Measurements from ENCODE around the gene ZBTB16.

Gene ZBTB16

DNA sequence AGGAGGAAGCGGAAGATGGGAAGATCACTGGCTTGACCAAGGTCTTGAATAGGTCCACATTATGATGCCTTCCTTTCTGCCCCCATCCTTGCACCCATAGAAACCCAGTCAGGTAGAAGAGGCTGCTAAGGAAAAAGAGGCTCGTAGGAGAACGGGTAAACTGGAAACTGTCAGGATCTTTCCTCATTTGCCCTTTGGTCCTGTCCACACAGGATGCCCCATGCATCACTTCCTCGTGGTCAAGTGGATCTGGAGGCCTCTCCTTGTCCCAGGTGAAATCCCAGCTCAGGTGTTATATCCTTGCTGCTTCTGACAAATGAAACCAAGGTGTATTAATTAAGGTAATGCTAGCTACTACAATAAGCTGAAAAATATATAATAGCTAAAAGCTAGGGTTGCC, 8.0 kb upstream of the ZBTB16 start:
- Histone ChIP-seq H4K8ac (ENCODE audit: low read depth, low read length) (no peak overlapping the region), H2AK5ac (ENCODE audit: low read depth, low read length) (no peak overlapping the region), H2BK120ac (ENCODE audit: low read depth, low read length) (no peak overlapping the region), H2BK5ac (ENCODE audit: low read length) (no peak overlapping the region), H3K14ac (ENCODE audit: low read length) (no peak overlapping the region), H2BK15ac (ENCODE audit: low read length) (no peak overlapping the region), H3K36me3 (replicated peaks in 1 of 2; ENCODE audit: control insufficient read depth in 2 of 2, insufficient read depth in 2 of 2, low read length in 2 of 2) (no peaks in the 10 kb centered on the region), H3K79me1 (ENCODE audit: low read depth, low read length) (no peaks in the 10 kb centered on the region), H3K27ac (replicated peaks; ENCODE audit: low read length) (no peak overlapping the region), H3K27me3 (ENCODE audit: control insufficient read depth in 3 of 3, insufficient read depth in 3 of 3, low read depth in 1 of 3, low read length in 3 of 3) (no peaks in the 10 kb centered on the region), H2AFZ (ENCODE audit: low read length) (no peak overlapping the region), H3K4me3 (ENCODE audit: low read length in 2 of 2) (no peak overlapping the region), H4K91ac (ENCODE audit: low read depth, low read length, poor library complexity) (no peak overlapping the region), H3K18ac (ENCODE audit: low read length) (no peak overlapping the region), H3K9me3 (replicated peaks in 1 of 2; ENCODE audit: control insufficient read depth in 2 of 2, insufficient read depth in 1 of 2, low read depth in 1 of 2, low read length in 2 of 2) (no peaks in the 10 kb centered on the region), H2BK12ac (ENCODE audit: low read length) (no peak overlapping the region), H3K9ac (ENCODE audit: low read depth, low read length, poor library complexity) (no peak overlapping the region), H3K4me2 (ENCODE audit: insufficient read depth, low read length, poor library complexity, severe bottlenecking) (no peak overlapping the region), H3K23ac (ENCODE audit: low read depth, low read length, poor library complexity) (no peak overlapping the region), H3K4ac (ENCODE audit: low read length) (no peak overlapping the region), H3K4me1 (ENCODE audit: control insufficient read depth in 2 of 2, insufficient read depth in 1 of 2, low read depth in 1 of 2, low read length in 2 of 2) (peaks cover 14 to 18% of the 10 kb centered on the region in 2 donors)
- no peak for DNase-seq (ENCODE audit: low spot score)
- no CpG with 5 or more reads among the region's 4 CpGs for whole genome bisulfite sequencing, 2 donors (ENCODE audit: extremely low coverage in 2 of 2, insufficient read length in 2 of 2, insufficient replicate concordance in 1 of 2)

DNA sequence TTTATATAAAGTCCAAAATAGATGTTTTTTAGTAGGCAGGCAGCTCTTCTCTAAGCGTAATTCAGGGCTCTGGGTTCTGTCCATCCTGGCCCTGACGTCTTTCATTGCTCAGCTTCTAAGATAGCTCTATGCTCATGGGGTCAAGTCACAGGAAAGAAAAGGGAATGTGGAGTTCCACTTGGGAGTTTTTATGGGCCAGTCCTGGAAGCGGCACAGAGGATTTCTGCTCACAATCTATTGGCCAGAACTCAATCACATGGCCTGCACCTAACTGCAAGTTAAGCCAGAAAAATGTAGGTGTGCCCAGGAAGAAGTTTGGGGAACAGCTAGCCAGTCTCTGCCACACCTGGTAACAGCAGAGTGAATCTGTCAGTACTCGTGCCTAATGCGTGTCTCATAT, 7.4 kb upstream of the ZBTB16 start:
- no peak for DNase-seq (ENCODE audit: low spot score)
- H3K4me1 ChIP-seq (ENCODE audit: control insufficient read depth in 2 of 2, insufficient read depth in 1 of 2, low read depth in 1 of 2, low read length in 2 of 2), result peaks cover 14 to 23% of the 10 kb centered on the region in 2 donors
- no peak overlapping the region for H4K8ac ChIP-seq (ENCODE audit: low read depth, low read length)
- H3K36me3 ChIP-seq (replicated peaks in 1 of 2; ENCODE audit: control insufficient read depth in 2 of 2, insufficient read depth in 2 of 2, low read length in 2 of 2), result no peaks in the 10 kb centered on the region
- H3K27ac ChIP-seq (replicated peaks; ENCODE audit: low read length), result no peak overlapping the region
- no peak overlapping the region for H3K4me2 ChIP-seq (ENCODE audit: insufficient read depth, low read length, poor library complexity, severe bottlenecking)
- H3K9me3 ChIP-seq (replicated peaks in 1 of 2; ENCODE audit: control insufficient read depth in 2 of 2, insufficient read depth in 1 of 2, low read depth in 1 of 2, low read length in 2 of 2), result no peaks in the 10 kb centered on the region
- H2BK5ac ChIP-seq (ENCODE audit: low read length), result no peak overlapping the region
- no peaks in the 10 kb centered on the region for H3K79me1 ChIP-seq (ENCODE audit: low read depth, low read length)
- no peak overlapping the region for H3K18ac ChIP-seq (ENCODE audit: low read length)
- no peak overlapping the region for H3K4ac ChIP-seq (ENCODE audit: low read length)
- H2BK15ac ChIP-seq (ENCODE audit: low read length), result peak overlapping the region; percentile 3
- H4K91ac ChIP-seq (ENCODE audit: low read depth, low read length, poor library complexity), result no peak overlapping the region
- H2BK12ac ChIP-seq (ENCODE audit: low read length), result no peak overlapping the region
- no CpG with 5 or more reads among the region's 5 CpGs for WGBS, 2 donors (ENCODE audit: extremely low coverage in 2 of 2, insufficient read length in 2 of 2, insufficient replicate concordance in 1 of 2)
- no peak overlapping the region for H3K23ac ChIP-seq (ENCODE audit: low read depth, low read length, poor library complexity)
- H3K27me3 ChIP-seq (ENCODE audit: control insufficient read depth in 3 of 3, insufficient read depth in 3 of 3, low read depth in 1 of 3, low read length in 3 of 3), result no peaks in the 10 kb centered on the region
- no peak overlapping the region for H3K4me3 ChIP-seq (ENCODE audit: low read length in 2 of 2)
- H2BK120ac ChIP-seq (ENCODE audit: low read depth, low read length), result no peak overlapping the region
- H2AFZ ChIP-seq (ENCODE audit: low read length), result no peak overlapping the region
- no peak overlapping the region for H3K14ac ChIP-seq (ENCODE audit: low read length)
- peak overlapping the region; percentile 1 for H3K9ac ChIP-seq (ENCODE audit: low read depth, low read length, poor library complexity)
- no peak overlapping the region for H2AK5ac ChIP-seq (ENCODE audit: low read depth, low read length)

DNA sequence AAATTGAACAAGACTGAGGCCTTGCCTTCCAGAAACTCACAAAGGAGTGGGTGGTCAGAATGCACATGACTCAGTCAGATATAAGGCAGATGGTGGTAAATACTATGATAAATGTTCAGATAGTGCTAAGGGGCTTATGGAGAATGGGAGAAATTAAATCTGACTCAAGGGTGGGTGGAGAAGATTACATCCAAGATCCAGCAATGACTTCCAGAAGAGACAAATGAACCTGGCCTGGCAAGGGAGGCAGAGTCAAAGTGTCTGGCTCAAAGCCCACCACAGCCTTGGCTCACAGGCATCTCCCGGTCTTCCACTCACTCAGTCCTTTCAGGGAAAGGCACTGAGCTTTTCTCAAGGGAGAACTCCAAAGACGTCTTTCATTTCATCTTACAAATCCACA, 6.1 kb upstream of the ZBTB16 start:
- no peak overlapping the region for H2AK5ac ChIP-seq (ENCODE audit: low read depth, low read length)
- no peak overlapping the region for H2BK12ac ChIP-seq (ENCODE audit: low read length)
- H3K4me1 ChIP-seq (ENCODE audit: control insufficient read depth in 2 of 2, insufficient read depth in 1 of 2, low read depth in 1 of 2, low read length in 2 of 2), result peaks cover 21 to 33% of the 10 kb centered on the region in 2 donors
- H3K14ac ChIP-seq (ENCODE audit: low read length), result no peak overlapping the region
- no peak overlapping the region for H3K23ac ChIP-seq (ENCODE audit: low read depth, low read length, poor library complexity)
- no peaks in the 10 kb centered on the region for H3K27me3 ChIP-seq (ENCODE audit: control insufficient read depth in 3 of 3, insufficient read depth in 3 of 3, low read depth in 1 of 3, low read length in 3 of 3)
- H3K4me3 ChIP-seq (ENCODE audit: low read length in 2 of 2), result no peak overlapping the region
- no peak overlapping the region for H2BK120ac ChIP-seq (ENCODE audit: low read depth, low read length)
- H2BK15ac ChIP-seq (ENCODE audit: low read length), result no peak overlapping the region
- no peak overlapping the region for H3K9ac ChIP-seq (ENCODE audit: low read depth, low read length, poor library complexity)
- no peak overlapping the region for H4K8ac ChIP-seq (ENCODE audit: low read depth, low read length)
- H2BK5ac ChIP-seq (ENCODE audit: low read length), result no peak overlapping the region
- H2AFZ ChIP-seq (ENCODE audit: low read length), result no peak overlapping the region
- no peaks in the 10 kb centered on the region for H3K36me3 ChIP-seq (replicated peaks in 1 of 2; ENCODE audit: control insufficient read depth in 2 of 2, insufficient read depth in 2 of 2, low read length in 2 of 2)
- no peak overlapping the region for H3K4me2 ChIP-seq (ENCODE audit: insufficient read depth, low read length, poor library complexity, severe bottlenecking)
- no peaks in the 10 kb centered on the region for H3K79me1 ChIP-seq (ENCODE audit: low read depth, low read length)
- H3K18ac ChIP-seq (ENCODE audit: low read length), result no peak overlapping the region
- H4K91ac ChIP-seq (ENCODE audit: low read depth, low read length, poor library complexity), result no peak overlapping the region
- H3K4ac ChIP-seq (ENCODE audit: low read length), result no peak overlapping the region
- WGBS, 2 donors (ENCODE audit: extremely low coverage in 2 of 2, insufficient read length in 2 of 2, insufficient replicate concordance in 1 of 2), result no CpG with 5 or more reads among the region's 2 CpGs
- DNase-seq (ENCODE audit: low spot score), result no peak
- H3K9me3 ChIP-seq (replicated peaks in 1 of 2; ENCODE audit: control insufficient read depth in 2 of 2, insufficient read depth in 1 of 2, low read depth in 1 of 2, low read length in 2 of 2), result peaks cover 0 to 6% of the 10 kb centered on the region in 2 donors
- H3K27ac ChIP-seq (replicated peaks; ENCODE audit: low read length), result no peak overlapping the region

DNA sequence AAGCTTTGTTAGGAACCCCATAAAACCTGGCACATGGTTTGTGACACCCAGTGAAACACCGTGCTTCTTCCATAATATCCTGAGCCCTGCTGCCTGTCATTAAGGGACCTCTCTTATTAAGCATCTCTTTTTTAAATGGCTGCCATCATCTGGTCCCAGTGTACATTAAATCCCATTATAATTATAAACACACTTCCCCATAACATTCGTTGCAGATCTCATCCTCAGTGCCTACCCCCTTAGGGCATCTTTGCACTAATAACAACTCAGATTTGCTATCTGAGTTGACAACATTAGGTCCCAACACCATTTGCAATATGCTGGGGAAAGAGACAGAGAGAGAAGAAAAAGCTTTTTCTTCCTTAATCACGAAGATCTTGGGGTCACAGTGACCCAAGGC, 4.7 kb upstream of the ZBTB16 start:
- H2BK15ac ChIP-seq (ENCODE audit: low read length), result no peak overlapping the region
- H3K27ac ChIP-seq (replicated peaks; ENCODE audit: low read length), result no peak overlapping the region
- WGBS, 2 donors (ENCODE audit: extremely low coverage in 2 of 2, insufficient read length in 2 of 2, insufficient replicate concordance in 1 of 2), result no CpG with 5 or more reads among the region's 3 CpGs

More for the DNA sequence above, 4.7 kb upstream of the ZBTB16 start:
- no peak overlapping the region for H3K9ac ChIP-seq (ENCODE audit: low read depth, low read length, poor library complexity)
- H3K4me1 ChIP-seq (ENCODE audit: control insufficient read depth in 2 of 2, insufficient read depth in 1 of 2, low read depth in 1 of 2, low read length in 2 of 2), result peaks cover 14 to 29% of the 10 kb centered on the region in 2 donors
- H2BK12ac ChIP-seq (ENCODE audit: low read length), result no peak overlapping the region
- H3K9me3 ChIP-seq (replicated peaks in 1 of 2; ENCODE audit: control insufficient read depth in 2 of 2, insufficient read depth in 1 of 2, low read depth in 1 of 2, low read length in 2 of 2), result peaks cover 0 to 7% of the 10 kb centered on the region in 2 donors
- H3K18ac ChIP-seq (ENCODE audit: low read length), result no peak overlapping the region
- H2BK120ac ChIP-seq (ENCODE audit: low read depth, low read length), result no peak overlapping the region
- no peak overlapping the region for H2BK5ac ChIP-seq (ENCODE audit: low read length)
- no peak overlapping the region for H4K8ac ChIP-seq (ENCODE audit: low read depth, low read length)
- H3K27me3 ChIP-seq (ENCODE audit: control insufficient read depth in 3 of 3, insufficient read depth in 3 of 3, low read depth in 1 of 3, low read length in 3 of 3), result no peaks in the 10 kb centered on the region
- no peaks in the 10 kb centered on the region for H3K79me1 ChIP-seq (ENCODE audit: low read depth, low read length)
- H3K23ac ChIP-seq (ENCODE audit: low read depth, low read length, poor library complexity), result no peak overlapping the region
- no peak overlapping the region for H2AFZ ChIP-seq (ENCODE audit: low read length)
- DNase-seq (ENCODE audit: low spot score), result no peak
- H3K4ac ChIP-seq (ENCODE audit: low read length), result no peak overlapping the region
- no peak overlapping the region for H3K4me2 ChIP-seq (ENCODE audit: insufficient read depth, low read length, poor library complexity, severe bottlenecking)
- no peaks in the 10 kb centered on the region for H3K36me3 ChIP-seq (replicated peaks in 1 of 2; ENCODE audit: control insufficient read depth in 2 of 2, insufficient read depth in 2 of 2, low read length in 2 of 2)
- no peak overlapping the region for H4K91ac ChIP-seq (ENCODE audit: low read depth, low read length, poor library complexity)
- no peak overlapping the region for H3K4me3 ChIP-seq (ENCODE audit: low read length in 2 of 2)
- H2AK5ac ChIP-seq (ENCODE audit: low read depth, low read length), result no peak overlapping the region
- no peak overlapping the region for H3K14ac ChIP-seq (ENCODE audit: low read length)

Data from neuronal stem cell (in vitro differentiated cells).